ENCODE results near the gene LRRC1.

DNA sequence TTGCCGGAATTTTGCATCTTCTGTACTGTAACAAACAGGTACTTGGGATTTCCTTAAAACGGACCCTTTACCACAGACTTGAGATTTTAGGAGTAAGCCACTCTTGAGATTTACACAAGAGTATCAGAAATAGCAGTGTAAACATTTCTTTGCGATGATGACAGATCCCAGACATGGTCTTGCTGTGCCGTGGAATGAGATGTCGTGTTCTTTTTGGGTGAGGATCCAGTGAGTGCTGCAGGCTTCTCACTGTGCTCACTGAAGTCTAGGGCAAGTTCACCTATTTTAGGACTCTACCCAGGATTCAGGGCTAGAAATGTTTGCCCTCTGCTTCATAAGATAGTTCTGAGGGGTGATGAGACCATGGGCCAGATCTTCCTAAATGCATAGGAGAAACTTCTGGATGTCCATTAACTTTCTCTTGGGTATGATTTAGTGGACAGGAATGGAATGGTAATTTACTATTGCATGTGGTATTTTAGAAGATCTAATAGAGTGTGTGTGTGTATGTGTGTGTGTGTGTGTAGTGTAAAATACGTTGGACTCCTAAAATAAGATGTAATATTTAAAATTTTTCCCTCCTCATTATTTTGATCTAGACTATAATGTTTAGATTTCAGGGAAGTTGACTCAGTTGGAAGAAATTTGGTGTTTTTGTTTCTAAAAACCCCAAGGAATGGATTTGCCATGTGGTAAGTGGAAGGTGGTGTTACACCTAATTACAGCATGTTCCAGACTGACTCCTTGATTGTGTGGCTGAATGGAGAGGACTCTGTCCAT is 8.5 kb downstream of the LRRC1 start:
- TF ChIP-seq, protein P1, sequence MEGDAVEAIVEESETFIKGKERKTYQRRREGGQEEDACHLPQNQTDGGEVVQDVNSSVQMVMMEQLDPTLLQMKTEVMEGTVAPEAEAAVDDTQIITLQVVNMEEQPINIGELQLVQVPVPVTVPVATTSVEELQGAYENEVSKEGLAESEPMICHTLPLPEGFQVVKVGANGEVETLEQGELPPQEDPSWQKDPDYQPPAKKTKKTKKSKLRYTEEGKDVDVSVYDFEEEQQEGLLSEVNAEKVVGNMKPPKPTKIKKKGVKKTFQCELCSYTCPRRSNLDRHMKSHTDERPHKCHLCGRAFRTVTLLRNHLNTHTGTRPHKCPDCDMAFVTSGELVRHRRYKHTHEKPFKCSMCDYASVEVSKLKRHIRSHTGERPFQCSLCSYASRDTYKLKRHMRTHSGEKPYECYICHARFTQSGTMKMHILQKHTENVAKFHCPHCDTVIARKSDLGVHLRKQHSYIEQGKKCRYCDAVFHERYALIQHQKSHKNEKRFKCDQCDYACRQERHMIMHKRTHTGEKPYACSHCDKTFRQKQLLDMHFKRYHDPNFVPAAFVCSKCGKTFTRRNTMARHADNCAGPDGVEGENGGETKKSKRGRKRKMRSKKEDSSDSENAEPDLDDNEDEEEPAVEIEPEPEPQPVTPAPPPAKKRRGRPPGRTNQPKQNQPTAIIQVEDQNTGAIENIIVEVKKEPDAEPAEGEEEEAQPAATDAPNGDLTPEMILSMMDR (conservative IDR thresholded peaks at IDR 0.05 in 1 of 2, IDR thresholded peaks at IDR 0.05 in 1 of 2; ENCODE audit: extremely low read depth in 1 of 2, insufficient read depth in 1 of 2, low read depth in 1 of 2, low read length in 2 of 2) = no peak
- TF ChIP-seq EZH2 (IDR thresholded peaks at IDR 0.05; ENCODE audit: borderline replicate concordance, low read length) = no peak
